GM19328 (cell line): ENCODE results near the gene HOXB1.

Experiments used
- ATAC-seq: cut with Tn5 transposase; IDR thresholded peaks from one replicate; pipeline ENCODE4 v1.9.1; 2021; ENCODE audit warnings: mild to moderate bottlenecking, moderate library complexity; ENCODE audit not compliant: unreplicated experiment

Gene HOXB1

GRCh38 chr17:48555258-48556228 is 24.7 kb upstream of the HOXB1 start:
- ATAC-seq, result no peak

- ATAC-seq, result no peak
Observed at GRCh38 chr17:48554412-48555257, 23.8 kb upstream of the HOXB1 start.

DNA sequence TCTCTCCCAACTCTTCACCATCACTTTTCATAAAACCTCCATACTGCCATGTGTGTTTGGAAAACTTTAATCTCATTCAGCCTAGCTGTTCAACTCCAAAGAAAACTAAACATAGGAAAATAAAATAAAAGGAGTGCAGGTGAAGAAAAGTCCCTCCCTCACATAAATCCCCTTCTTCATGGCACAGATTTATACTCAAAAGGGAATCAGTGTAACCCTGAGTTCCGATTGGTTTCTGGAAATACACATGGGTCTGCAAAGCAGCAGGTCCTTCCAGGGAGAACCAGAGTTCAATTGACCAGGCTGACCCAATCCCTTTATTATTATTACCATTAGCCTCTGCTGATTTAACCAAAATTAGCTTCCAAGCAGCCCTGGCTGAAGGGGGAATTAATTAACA is 23.0 kb upstream of the HOXB1 start:
- no peak for ATAC-seq

GRCh38 chr17:48553190-48553547 is 22.4 kb upstream of the HOXB1 start:
- no peak for ATAC-seq

DNA sequence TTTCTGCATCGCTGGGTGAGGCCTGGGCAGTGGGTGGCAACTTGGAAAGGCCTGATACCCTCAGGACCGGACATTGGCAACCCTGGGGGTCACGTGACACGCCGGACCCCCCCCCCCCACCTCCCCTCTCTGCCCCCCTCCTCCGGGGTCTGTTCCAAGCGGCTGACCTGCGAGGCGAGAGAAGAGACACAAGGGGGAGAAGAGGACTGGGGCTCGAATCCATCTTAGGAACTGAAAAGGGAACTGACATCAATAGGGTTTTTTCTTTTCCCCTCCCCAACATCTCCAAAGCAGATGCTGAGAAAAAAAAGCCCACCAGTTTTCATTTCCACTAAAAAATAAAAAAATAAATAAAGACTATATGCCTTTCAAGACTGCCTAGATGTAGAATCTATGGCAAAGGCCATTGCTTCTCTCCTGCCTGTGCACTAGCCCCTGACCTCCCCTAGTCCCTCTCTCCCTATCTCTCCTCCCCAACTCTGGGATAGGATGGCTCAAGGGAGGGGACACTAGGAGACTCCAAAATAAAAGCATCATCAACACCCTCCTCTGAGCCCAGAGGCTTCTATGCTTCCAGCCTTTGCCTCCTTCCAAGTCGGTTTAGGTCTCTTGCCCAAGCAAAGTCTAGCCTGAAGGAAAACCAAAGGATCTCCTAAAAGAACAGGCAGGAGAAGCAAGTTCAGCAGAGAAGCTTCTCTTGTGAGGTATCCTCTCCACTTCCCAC is 21.8 kb upstream of the HOXB1 start:
- ATAC-seq, result no peak

- ATAC-seq, result no peak
Observed at GRCh38 chr17:48551596-48552465, 21.0 kb upstream of the HOXB1 start.

GRCh38 chr17:48551214-48551555 is 20.4 kb upstream of the HOXB1 start:
- no peak for ATAC-seq

- no peak for ATAC-seq
Observed at GRCh38 chr17:48550502-48551213, 19.8 kb upstream of the HOXB1 start.

DNA sequence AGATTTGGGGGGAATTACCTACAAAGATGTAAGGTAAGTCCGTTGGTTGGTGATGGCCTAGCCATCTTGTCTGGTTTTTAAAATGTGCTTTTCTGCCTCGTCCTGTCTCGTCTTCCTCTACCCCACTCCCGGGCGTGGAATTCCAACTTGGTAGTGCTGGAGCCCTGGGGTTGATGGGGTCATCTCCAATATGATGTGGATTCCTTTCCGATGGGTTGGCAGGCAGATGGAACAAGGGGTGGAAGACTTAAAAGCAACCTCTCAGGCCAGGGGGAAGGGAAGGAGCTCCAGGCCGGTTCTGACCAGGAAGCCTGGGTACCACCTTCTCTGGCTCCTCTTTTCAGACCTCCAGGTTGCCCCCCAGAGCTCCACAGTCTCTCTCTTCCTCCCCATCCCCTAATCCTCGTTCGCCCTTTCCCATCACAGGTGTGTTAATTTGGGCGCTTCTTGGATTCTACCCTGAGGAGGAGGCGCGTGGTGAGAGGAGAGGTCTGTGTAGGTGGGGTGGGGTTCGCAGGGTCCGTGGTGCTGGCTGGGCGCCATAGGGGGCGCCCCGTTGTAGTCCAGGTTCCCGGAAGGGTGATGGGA is 19.2 kb upstream of the HOXB1 start:
- no peak for ATAC-seq

DNA sequence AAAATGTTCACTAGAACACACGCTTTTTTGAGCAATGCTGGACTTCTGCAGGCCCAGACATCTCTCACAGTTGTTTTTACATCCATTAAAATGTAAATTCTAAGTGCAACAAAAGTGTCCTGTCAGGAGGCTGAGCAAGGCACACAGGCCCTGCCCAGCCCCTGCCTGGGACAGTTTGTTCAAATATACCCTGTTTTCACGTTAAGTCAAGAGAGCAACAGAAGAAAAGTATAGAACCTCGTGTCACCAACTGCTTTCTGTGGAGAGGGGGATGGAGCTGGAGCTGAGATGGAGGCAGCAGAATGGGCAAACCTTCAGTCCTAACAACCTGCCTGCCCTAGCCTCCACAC is 18.4 kb upstream of the HOXB1 start:
- no peak for ATAC-seq

- ATAC-seq, result no peak
Observed at GRCh38 chr17:48548523-48549280, 17.9 kb upstream of the HOXB1 start.

GRCh38 chr17:48547808-48548522 is 17.2 kb upstream of the HOXB1 start:
- ATAC-seq, result no peak

DNA sequence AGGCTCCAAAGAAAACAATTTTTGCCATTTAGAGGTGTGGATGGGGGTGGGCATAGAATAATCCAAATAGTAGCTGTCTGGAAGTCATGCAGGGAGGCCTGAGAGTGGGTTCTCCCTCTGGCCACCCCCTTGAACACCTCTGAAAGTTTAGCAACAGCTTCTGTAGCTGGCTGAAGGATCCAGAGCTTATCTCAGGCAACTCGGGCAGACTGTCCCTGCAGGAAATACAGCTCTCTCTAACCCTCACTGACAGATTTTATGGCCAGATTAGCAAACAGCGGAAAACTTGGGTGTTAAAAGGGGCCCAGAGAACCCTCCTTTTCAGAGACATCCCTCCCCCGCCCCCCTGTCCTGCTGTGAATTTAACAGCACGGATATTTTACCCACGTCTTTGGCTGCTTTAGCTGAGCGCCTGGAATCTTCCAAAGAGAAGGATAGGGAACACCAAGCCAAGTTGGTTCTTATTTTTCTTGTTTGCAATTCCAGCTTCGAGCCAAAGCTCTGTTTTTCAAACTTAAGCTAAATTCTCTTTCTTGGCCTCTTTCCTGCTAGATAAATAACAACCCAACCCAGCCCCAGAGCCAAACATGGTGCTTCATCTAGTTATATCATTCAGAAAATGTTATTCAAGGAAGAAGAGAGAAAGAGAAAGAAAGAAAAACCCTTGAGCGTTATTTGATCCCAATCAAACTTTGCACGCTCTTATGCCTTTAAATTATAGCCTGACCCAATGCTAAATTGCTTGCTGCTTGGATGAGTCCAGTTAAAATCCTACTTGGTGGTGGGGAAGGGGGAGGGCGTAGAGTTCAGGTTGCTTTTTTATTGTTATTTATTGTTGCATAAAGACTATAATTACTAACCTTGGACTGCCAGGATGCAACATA is 16.4 kb upstream of the HOXB1 start:
- ATAC-seq, result no peak

- ATAC-seq, result no peak
Observed at GRCh38 chr17:48546137-48546923, 15.5 kb upstream of the HOXB1 start.

DNA sequence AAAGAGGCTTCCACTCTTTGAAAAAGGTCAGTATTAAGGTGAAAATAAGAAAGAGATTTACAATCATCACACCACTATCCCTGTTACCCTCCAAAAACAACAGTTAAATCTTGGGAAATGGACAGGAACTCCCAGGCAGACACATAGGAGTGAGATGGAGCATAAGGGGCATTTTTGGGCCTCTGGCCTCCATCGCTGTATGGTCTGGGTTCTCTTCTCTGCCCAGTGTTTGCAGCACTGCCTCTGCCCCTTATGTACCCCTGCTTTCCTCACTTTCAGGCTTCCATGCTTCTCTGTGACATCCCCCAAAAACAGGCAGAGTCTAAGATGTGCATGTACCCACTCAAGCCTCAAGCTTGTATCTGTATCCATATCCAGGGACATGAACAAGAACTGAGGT is 14.7 kb upstream of the HOXB1 start:
- ATAC-seq, result no peak

GRCh38 chr17:48545022-48545375 is 14.2 kb upstream of the HOXB1 start, which contains the start of gene HOXB2:
HOXB2 (minus strand) TSS chr17:48545109; CDS start chr17:48544911, 198 bp downstream.
- ATAC-seq, result no peak
